ENCODE measurements around the gene NUP210.

The NUP210 gene

DNA sequence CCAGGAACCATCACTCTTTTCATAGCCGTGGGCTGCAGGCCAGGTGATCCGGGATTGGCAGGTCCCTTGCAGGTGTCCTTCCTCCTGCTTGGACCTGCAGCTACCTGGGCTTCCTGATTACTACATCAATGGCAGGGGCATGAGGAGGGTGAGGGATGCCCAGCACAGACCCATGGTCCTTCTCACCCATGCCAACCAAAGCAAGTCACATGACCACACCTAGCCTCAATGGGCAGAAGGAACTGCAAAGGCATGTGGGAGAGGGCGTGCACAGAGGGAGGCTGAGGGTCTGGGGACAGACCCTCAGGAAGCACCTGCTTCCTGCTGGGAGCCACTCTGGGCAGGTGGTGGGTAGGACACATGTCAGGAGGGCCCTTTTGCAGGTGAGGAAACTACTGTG, 105.2 kb downstream of the NUP210 start:
- no peak for DNase-seq
- Histone ChIP-seq H3K36me3 (replicated peaks) (no peaks in the 10 kb centered on the region), H3K27ac (no peak overlapping the region)

DNA sequence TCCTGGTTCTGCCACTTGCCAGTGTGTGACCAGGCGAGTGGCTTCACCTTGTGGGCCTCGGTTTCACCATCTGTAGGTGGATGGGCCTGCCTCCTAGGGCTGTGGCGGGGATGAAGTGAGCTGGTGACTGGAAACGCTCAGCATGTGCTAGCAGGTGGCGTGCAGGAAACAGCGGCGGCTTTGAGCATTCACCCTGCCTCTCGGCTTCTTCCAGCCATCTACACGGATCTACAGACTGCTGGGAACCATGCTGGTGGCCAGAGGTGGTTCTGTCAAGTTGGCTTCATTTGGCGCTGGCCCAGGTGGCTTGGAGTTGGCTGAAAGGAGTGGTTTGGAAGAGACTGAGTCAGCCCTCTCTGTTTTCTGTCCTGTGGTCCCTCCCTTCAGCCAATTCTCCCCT, 106.3 kb downstream of the NUP210 start:
- Histone ChIP-seq H3K4me3 (ENCODE audit: low read depth, low read length) (no peak overlapping the region), H3K36me3 (replicated peaks) (no peaks in the 10 kb centered on the region), H3K27me3 (replicated peaks) (no peaks in the 10 kb centered on the region), H3K27ac (no peak overlapping the region)
- TF ChIP-seq, protein P1, sequence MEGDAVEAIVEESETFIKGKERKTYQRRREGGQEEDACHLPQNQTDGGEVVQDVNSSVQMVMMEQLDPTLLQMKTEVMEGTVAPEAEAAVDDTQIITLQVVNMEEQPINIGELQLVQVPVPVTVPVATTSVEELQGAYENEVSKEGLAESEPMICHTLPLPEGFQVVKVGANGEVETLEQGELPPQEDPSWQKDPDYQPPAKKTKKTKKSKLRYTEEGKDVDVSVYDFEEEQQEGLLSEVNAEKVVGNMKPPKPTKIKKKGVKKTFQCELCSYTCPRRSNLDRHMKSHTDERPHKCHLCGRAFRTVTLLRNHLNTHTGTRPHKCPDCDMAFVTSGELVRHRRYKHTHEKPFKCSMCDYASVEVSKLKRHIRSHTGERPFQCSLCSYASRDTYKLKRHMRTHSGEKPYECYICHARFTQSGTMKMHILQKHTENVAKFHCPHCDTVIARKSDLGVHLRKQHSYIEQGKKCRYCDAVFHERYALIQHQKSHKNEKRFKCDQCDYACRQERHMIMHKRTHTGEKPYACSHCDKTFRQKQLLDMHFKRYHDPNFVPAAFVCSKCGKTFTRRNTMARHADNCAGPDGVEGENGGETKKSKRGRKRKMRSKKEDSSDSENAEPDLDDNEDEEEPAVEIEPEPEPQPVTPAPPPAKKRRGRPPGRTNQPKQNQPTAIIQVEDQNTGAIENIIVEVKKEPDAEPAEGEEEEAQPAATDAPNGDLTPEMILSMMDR (IDR thresholded peaks at IDR 0.05; ENCODE audit: low read depth, low read length, missing control alignments), result no peak
- in situ Hi-C loops (cut with HindIII; ENCODE audit: low pct_ligation_motif_present, low sequenced_read_pairs), result no loop called here
- DNase-seq, result no peak

More for the DNA sequence above, 105.2 kb downstream of the NUP210 start:
- in situ Hi-C loops (cut with HindIII; ENCODE audit: low pct_ligation_motif_present, low sequenced_read_pairs), result no loop called here
- Histone ChIP-seq H3K4me3 (ENCODE audit: low read depth, low read length) (no peak overlapping the region), H3K27me3 (replicated peaks) (no peaks in the 10 kb centered on the region)
- TF ChIP-seq, protein P1 (IDR thresholded peaks at IDR 0.05; ENCODE audit: low read depth, low read length, missing control alignments), result no peak

- in situ Hi-C loops (cut with HindIII; ENCODE audit: low pct_ligation_motif_present, low sequenced_read_pairs), result no loop called here
- no peak for DNase-seq
- TF ChIP-seq, protein P1 (IDR thresholded peaks at IDR 0.05; ENCODE audit: low read depth, low read length, missing control alignments), result no peak
Measured at GRCh38 chr3:13309004-13309403, 111.1 kb downstream of the NUP210 start.

GRCh38 chr3:13308380-13308801, 111.7 kb downstream of the NUP210 start:
- in situ Hi-C loops (cut with HindIII; ENCODE audit: low pct_ligation_motif_present, low sequenced_read_pairs), result no loop called here
- Histone ChIP-seq H3K36me3 (replicated peaks) (no peaks in the 10 kb centered on the region), H3K4me3 (ENCODE audit: low read depth, low read length) (no peak overlapping the region), H3K27ac (no peak overlapping the region), H3K27me3 (replicated peaks) (no peaks in the 10 kb centered on the region)
- TF ChIP-seq, protein P1 (IDR thresholded peaks at IDR 0.05; ENCODE audit: low read depth, low read length, missing control alignments), result peak; percentile 67
- peak; percentile 51 for DNase-seq

More at GRCh38 chr3:13309004-13309403, 111.1 kb downstream of the NUP210 start:
- Histone ChIP-seq H3K4me3 (ENCODE audit: low read depth, low read length) (no peak overlapping the region), H3K36me3 (replicated peaks) (no peaks in the 10 kb centered on the region), H3K27me3 (replicated peaks) (no peaks in the 10 kb centered on the region), H3K27ac (no peak overlapping the region)

GRCh38 chr3:13307041-13307440, 113.1 kb downstream of the NUP210 start:
- H3K27ac ChIP-seq, result no peak overlapping the region
- TF ChIP-seq, protein P1 (IDR thresholded peaks at IDR 0.05; ENCODE audit: low read depth, low read length, missing control alignments), result no peak
- no peaks in the 10 kb centered on the region for H3K27me3 ChIP-seq (replicated peaks)
- in situ Hi-C loops (cut with HindIII; ENCODE audit: low pct_ligation_motif_present, low sequenced_read_pairs), result no loop called here
- no peak overlapping the region for H3K4me3 ChIP-seq (ENCODE audit: low read depth, low read length)
- no peak for DNase-seq
- no peaks in the 10 kb centered on the region for H3K36me3 ChIP-seq (replicated peaks)

GRCh38 chr3:13305623-13306022, 114.5 kb downstream of the NUP210 start:
- no peaks in the 10 kb centered on the region for H3K27me3 ChIP-seq (replicated peaks)
- no peaks in the 10 kb centered on the region for H3K36me3 ChIP-seq (replicated peaks)
- in situ Hi-C loops (cut with HindIII; ENCODE audit: low pct_ligation_motif_present, low sequenced_read_pairs), result no loop called here
- no peak for DNase-seq
- H3K4me3 ChIP-seq (ENCODE audit: low read depth, low read length), result no peak overlapping the region
- TF ChIP-seq, protein P1 (IDR thresholded peaks at IDR 0.05; ENCODE audit: low read depth, low read length, missing control alignments), result no peak
- H3K27ac ChIP-seq, result no peak overlapping the region

Measured in brain microvascular endothelial cell (primary cell).